Bronchial epithelial cell (primary cell): ENCODE data around the gene ZMYND8. TPM values are rescaled to one million over a fixed set of nuclear protein-coding genes. Genes with fewer than 3 reads are reported as not detected.
"Not testable (repeated sequence)": the region's sequence is repeated elsewhere in the genome, so short reads cannot be mapped to it uniquely, and the experiment has no call there.

Source experiments
- DNase-seq: peaks from one replicate; pipeline ENCODE4 v3.0.0-alpha.2; 2010; ENCODE audit warnings: low read depth
- FAIRE-seq: peaks from 2 replicates; lab custom pipeline; 2011; peaks lifted over from hg19 to GRCh38; lab: Jason Lieb, UNC
- H3K27me3 ChIP-seq: 2 replicates; pipeline ENCODE4 v1.5.1; 2011; ENCODE audit warnings: low read length; ENCODE audit not compliant: control insufficient read depth, insufficient read depth
- H3K36me3 ChIP-seq: 2 replicates; pipeline ENCODE4 v1.5.1; 2011; ENCODE audit warnings: low read length; ENCODE audit not compliant: control insufficient read depth, insufficient read depth
- H3K4me3 ChIP-seq: 2 replicates; pipeline ENCODE4 v1.5.1; 2011; ENCODE audit warnings: mild to moderate bottlenecking, low read depth, low read length, control low read depth
- CTCF ChIP-seq: IDR thresholded peaks from 2 replicates; pipeline ENCODE4 v1.5.1; 2011; ENCODE audit warnings: mild to moderate bottlenecking, moderate library complexity, low read length, control low read depth, inconsistent platforms; ENCODE audit not compliant: insufficient read depth, severe bottlenecking
- total RNA-seq: library from RNA; depleted of rRNA; stranded (reverse); fragments of >200 nt; gene quantifications from 2 replicates; pipeline ENCODE4 v1.2.1, GENCODE V29; 2014

Gene ZMYND8
- total RNA-seq, 1 donor from 2014 or later = 13.4 TPM

DNA sequence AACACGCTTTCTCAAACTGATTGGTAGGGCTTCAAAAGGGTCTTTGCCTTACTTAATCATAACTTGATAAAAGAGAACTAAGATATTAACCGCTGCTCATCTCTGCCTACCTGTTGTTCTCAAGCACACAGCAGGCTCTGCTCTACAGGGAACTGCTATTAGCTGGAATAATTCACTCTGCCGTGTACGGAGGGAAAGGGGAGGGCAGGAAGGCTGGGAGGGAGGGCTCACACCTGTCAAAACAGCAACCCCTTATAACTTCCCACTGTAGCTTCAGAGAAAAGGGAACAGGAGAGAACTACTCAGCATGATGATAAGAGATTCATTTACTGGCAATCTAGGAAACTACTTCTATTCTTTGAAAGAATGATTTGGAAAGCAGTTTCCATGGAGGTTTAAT, 75.1 kb downstream of the ZMYND8 start:
- Histone ChIP-seq H3K4me3 (no peak overlapping the region), H3K27me3 (no peaks in the 10 kb centered on the region), H3K36me3 (peaks cover 22% of the 10 kb centered on the region)
- FAIRE-seq = no peak
- DNase-seq = no peak
- TF ChIP-seq CTCF = no peak

GRCh38 chr20:47280668-47281067, 75.8 kb downstream of the ZMYND8 start:
- Histone ChIP-seq H3K4me3 (no peak overlapping the region), H3K27me3 (no peaks in the 10 kb centered on the region), H3K36me3 (peaks cover 24% of the 10 kb centered on the region)
- DNase-seq = no peak
- FAIRE-seq = no peak
- TF ChIP-seq CTCF = no peak

DNA sequence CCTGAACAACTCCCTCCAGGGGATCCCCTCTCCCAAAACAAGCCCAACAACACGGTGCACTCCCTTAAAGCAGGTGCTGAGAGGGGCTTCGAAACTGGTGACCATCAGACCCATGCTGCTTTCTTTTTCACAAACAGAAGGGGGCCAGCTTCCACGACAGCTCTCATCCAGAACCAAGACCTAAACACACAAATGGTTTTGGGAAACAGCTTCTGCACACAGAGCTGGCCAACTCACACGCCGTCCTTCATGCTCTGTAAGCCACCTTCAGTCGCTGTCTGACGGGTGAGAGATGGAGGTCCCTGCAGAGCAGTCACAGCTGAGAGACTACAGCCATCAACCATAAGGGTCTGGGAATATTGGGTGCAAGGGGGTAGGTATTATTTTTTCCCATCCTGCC, 76.3 kb downstream of the ZMYND8 start:
- FAIRE-seq (no peak), DNase-seq (no peak)
- Histone ChIP-seq H3K36me3 (peaks cover 24% of the 10 kb centered on the region), H3K4me3 (no peak overlapping the region), H3K27me3 (no peaks in the 10 kb centered on the region)
- no peak for TF ChIP-seq CTCF

DNA sequence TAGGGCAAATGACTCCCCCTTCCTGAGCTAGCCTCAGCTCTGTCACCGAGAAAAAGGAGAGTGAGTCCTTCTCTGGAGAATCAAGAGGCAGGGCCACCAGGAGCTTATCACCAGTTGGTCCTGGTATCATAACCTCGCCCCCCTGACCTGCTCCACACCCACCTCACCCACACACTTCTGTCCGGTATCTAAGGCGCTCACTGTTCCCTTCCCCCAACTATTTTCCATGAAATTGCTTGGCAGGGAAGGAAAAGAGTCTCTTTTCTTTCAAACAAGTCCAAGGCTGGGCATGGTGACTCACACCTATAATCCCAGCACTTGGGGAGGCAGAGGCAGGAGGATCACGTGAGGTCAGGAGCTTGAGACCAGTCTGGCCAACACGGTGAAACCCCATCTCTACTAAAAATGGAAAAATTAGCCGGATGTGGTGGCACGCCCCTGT, 77.6 kb downstream of the ZMYND8 start:
- no peak for TF ChIP-seq CTCF
- FAIRE-seq = no peak

GRCh38 chr20:47277535-47277872, 79.0 kb downstream of the ZMYND8 start:
- H3K27me3 ChIP-seq, H3K4me3 ChIP-seq, FAIRE-seq, DNase-seq: not testable (repeated sequence)
- peaks cover 19% of the 10 kb centered on the region for H3K36me3 ChIP-seq

More for the DNA sequence above, 77.6 kb downstream of the ZMYND8 start:
- Histone ChIP-seq H3K36me3 (peaks cover 19% of the 10 kb centered on the region), H3K4me3 (no peak overlapping the region), H3K27me3 (no peaks in the 10 kb centered on the region)
- DNase-seq = peak; percentile 21

- no peak for FAIRE-seq
Measured at GRCh38 chr20:47276851-47277534, 79.5 kb downstream of the ZMYND8 start.

More at GRCh38 chr20:47276851-47277534, 79.5 kb downstream of the ZMYND8 start:
- Histone ChIP-seq H3K4me3 (no peak overlapping the region), H3K27me3 (no peaks in the 10 kb centered on the region), H3K36me3 (peaks cover 17% of the 10 kb centered on the region)
- no peak for TF ChIP-seq CTCF
- DNase-seq = no peak
